ENCODE measurements around the gene MOK.

The MOK gene

GRCh38 chr14:102235275-102235897 is 69.6 kb downstream of the MOK start:
- H3K4me1 Mint-ChIP-seq: no peaks in the 10 kb centered on the region
- no peaks in the 10 kb centered on the region for H3K36me3 Mint-ChIP-seq
- H3K9me3 Mint-ChIP-seq: no peaks in the 10 kb centered on the region
- DNase-seq (peak; percentile 47), ATAC-seq (replicated peaks) (peak; percentile 98 to 99)
- H3K27ac Mint-ChIP-seq: no peak overlapping the region
- peaks cover 3 to 4% of the 10 kb centered on the region in 2 donors for H3K27me3 Mint-ChIP-seq
- H3K4me3 Mint-ChIP-seq: no peak overlapping the region

GRCh38 chr14:102234331-102235264 is 70.4 kb downstream of the MOK start:
- Mint-ChIP-seq H3K4me3 (no peak overlapping the region), H3K27ac (no peak overlapping the region), H3K4me1 (no peaks in the 10 kb centered on the region), H3K36me3 (no peaks in the 10 kb centered on the region), H3K27me3 (peaks cover 4 to 6% of the 10 kb centered on the region in 2 donors), H3K9me3 (no peaks in the 10 kb centered on the region)
- DNase-seq (no peak), ATAC-seq (replicated peaks) (peak in 1 of 2 donors; percentile 28)

GRCh38 chr14:102233081-102233480 is 71.9 kb downstream of the MOK start:
- no peak for DNase-seq
- H3K27me3 Mint-ChIP-seq: peaks cover 4 to 6% of the 10 kb centered on the region in 2 donors
- H3K4me3 Mint-ChIP-seq: no peak overlapping the region
- H3K4me1 Mint-ChIP-seq: no peaks in the 10 kb centered on the region
- no peak for ATAC-seq (replicated peaks)
- H3K27ac Mint-ChIP-seq: no peak overlapping the region
- no peaks in the 10 kb centered on the region for H3K36me3 Mint-ChIP-seq
- no peaks in the 10 kb centered on the region for H3K9me3 Mint-ChIP-seq

GRCh38 chr14:102232348-102232625 is 72.7 kb downstream of the MOK start:
- H3K27ac Mint-ChIP-seq: no peak overlapping the region
- no peaks in the 10 kb centered on the region for H3K9me3 Mint-ChIP-seq
- DNase-seq: no peak
- no peak for ATAC-seq (replicated peaks)
- no peak overlapping the region for H3K4me3 Mint-ChIP-seq
- no peaks in the 10 kb centered on the region for H3K36me3 Mint-ChIP-seq
- H3K27me3 Mint-ChIP-seq: peaks cover 4 to 6% of the 10 kb centered on the region in 2 donors
- H3K4me1 Mint-ChIP-seq: no peaks in the 10 kb centered on the region

GRCh38 chr14:102231476-102232347 is 73.3 kb downstream of the MOK start:
- Mint-ChIP-seq H3K4me3 (no peak overlapping the region), H3K9me3 (no peaks in the 10 kb centered on the region), H3K27me3 (peaks cover 4 to 6% of the 10 kb centered on the region in 2 donors), H3K4me1 (no peaks in the 10 kb centered on the region), H3K36me3 (no peaks in the 10 kb centered on the region), H3K27ac (no peak overlapping the region)
- DNase-seq (no peak), ATAC-seq (replicated peaks) (no peak)

- DNase-seq (no peak), ATAC-seq (replicated peaks) (no peak)
- Mint-ChIP-seq H3K27ac (no peak overlapping the region), H3K4me1 (no peaks in the 10 kb centered on the region), H3K36me3 (peaks cover 4% of the 10 kb centered on the region in 2 donors), H3K4me3 (no peak overlapping the region), H3K9me3 (no peaks in the 10 kb centered on the region), H3K27me3 (peaks cover 4 to 6% of the 10 kb centered on the region in 2 donors)
These were observed 74.3 kb downstream of the MOK start for GRCh38 chr14:102230481-102231210.

GRCh38 chr14:102229739-102230092 is 75.2 kb downstream of the MOK start:
- Mint-ChIP-seq H3K27ac (no peak overlapping the region), H3K36me3 (peaks cover 9 to 11% of the 10 kb centered on the region in 2 donors), H3K9me3 (no peaks in the 10 kb centered on the region), H3K4me1 (no peaks in the 10 kb centered on the region), H3K4me3 (no peak overlapping the region), H3K27me3 (peaks cover 4 to 6% of the 10 kb centered on the region in 2 donors)
- ATAC-seq (replicated peaks): no peak
- no peak for DNase-seq

GRCh38 chr14:102229071-102229738 is 75.8 kb downstream of the MOK start:
- H3K4me3 Mint-ChIP-seq: no peak overlapping the region
- no peaks in the 10 kb centered on the region for H3K9me3 Mint-ChIP-seq
- DNase-seq: no peak
- H3K36me3 Mint-ChIP-seq: peaks cover 12 to 15% of the 10 kb centered on the region in 2 donors
- peaks cover 4 to 6% of the 10 kb centered on the region in 2 donors for H3K27me3 Mint-ChIP-seq
- no peak overlapping the region for H3K27ac Mint-ChIP-seq
- ATAC-seq (replicated peaks): no peak
- no peaks in the 10 kb centered on the region for H3K4me1 Mint-ChIP-seq

GRCh38 chr14:102227184-102227964 is 77.6 kb downstream of the MOK start:
- H3K27ac Mint-ChIP-seq: peak overlapping the region; percentile 14
- H3K4me3 Mint-ChIP-seq: no peak overlapping the region
- no peaks in the 10 kb centered on the region for H3K9me3 Mint-ChIP-seq
- peaks cover 4 to 6% of the 10 kb centered on the region in 2 donors for H3K27me3 Mint-ChIP-seq
- ATAC-seq (replicated peaks) (no peak), DNase-seq (no peak)
- H3K36me3 Mint-ChIP-seq: peaks cover 17 to 21% of the 10 kb centered on the region in 2 donors
- H3K4me1 Mint-ChIP-seq: no peaks in the 10 kb centered on the region

GRCh38 chr14:102226356-102227125 is 78.4 kb downstream of the MOK start:
- H3K9me3 Mint-ChIP-seq: no peaks in the 10 kb centered on the region
- H3K27me3 Mint-ChIP-seq: peaks cover 4 to 6% of the 10 kb centered on the region in 2 donors
- no peak overlapping the region for H3K27ac Mint-ChIP-seq
- peaks cover 21 to 27% of the 10 kb centered on the region in 2 donors for H3K36me3 Mint-ChIP-seq
- no peaks in the 10 kb centered on the region for H3K4me1 Mint-ChIP-seq
- DNase-seq (no peak), ATAC-seq (replicated peaks) (no peak)
- no peak overlapping the region for H3K4me3 Mint-ChIP-seq

GRCh38 chr14:102225936-102226335 is 79.0 kb downstream of the MOK start:
- DNase-seq: no peak
- no peak overlapping the region for H3K4me3 Mint-ChIP-seq
- H3K36me3 Mint-ChIP-seq: peaks cover 22 to 29% of the 10 kb centered on the region in 2 donors

GRCh38 chr14:102225386-102225785 is 79.6 kb downstream of the MOK start:
- no peaks in the 10 kb centered on the region for H3K9me3 Mint-ChIP-seq
- H3K27me3 Mint-ChIP-seq: peaks cover under 1 to 1% of the 10 kb centered on the region in 2 donors
- no peak overlapping the region for H3K4me3 Mint-ChIP-seq
- H3K4me1 Mint-ChIP-seq: peaks cover 0 to 6% of the 10 kb centered on the region in 2 donors
- ATAC-seq (replicated peaks): no peak
- no peak overlapping the region for H3K27ac Mint-ChIP-seq
- DNase-seq: no peak
- H3K36me3 Mint-ChIP-seq: peaks cover 25 to 32% of the 10 kb centered on the region in 2 donors

More at GRCh38 chr14:102225936-102226335, 79.0 kb downstream of the MOK start:
- Mint-ChIP-seq H3K27me3 (peaks cover 4 to 6% of the 10 kb centered on the region in 2 donors), H3K27ac (no peak overlapping the region), H3K4me1 (peaks cover 0 to 3% of the 10 kb centered on the region in 2 donors), H3K9me3 (no peaks in the 10 kb centered on the region)
- no peak for ATAC-seq (replicated peaks)

Measured in stimulated activated naive B cell treated with anti-CD40 and anti-IgM and Interleukin-4, amounts not matched to agents 10 μg/mL and 1 μg/mL and 100 μg/mL, for 72 hours (primary cell).